H9 (cell line): ENCODE data around the gene LIN9. TPM values are rescaled to one million over a fixed set of nuclear protein-coding genes. Genes with fewer than 3 reads are reported as not detected.

Experiments
- DNase-seq: peaks from one replicate; pipeline ENCODE4 v3.0.0-alpha.2; 2017
- H2AFZ ChIP-seq: one replicate; pipeline ENCODE4 v1.6.1; 2013; ENCODE audit warnings: mild to moderate bottlenecking, low read length, control low read depth, moderate library complexity
- H2AK5ac ChIP-seq: 2 replicates; pipeline ENCODE4 v1.6.1; 2013; ENCODE audit warnings: low read length, control low read depth, mixed read lengths; ENCODE audit not compliant: insufficient read length
- H2BK120ac ChIP-seq: one replicate; pipeline ENCODE4 v1.6.1; 2013; ENCODE audit warnings: low read depth, mild to moderate bottlenecking, low read length, control low read depth, inconsistent platforms; ENCODE audit not compliant: poor library complexity, severe bottlenecking
- H2BK12ac ChIP-seq: 2 replicates; pipeline ENCODE4 v1.6.1; 2013; ENCODE audit warnings: low read length, control low read depth, mixed read lengths, low read depth; ENCODE audit not compliant: insufficient read length
- H2BK15ac ChIP-seq: 2 replicates; pipeline ENCODE4 v1.6.1; 2013; ENCODE audit warnings: low read depth, low read length, control low read depth
- H2BK20ac ChIP-seq: one replicate; pipeline ENCODE4 v1.6.1; 2013; ENCODE audit warnings: low read depth, mild to moderate bottlenecking, low read length, control low read depth, inconsistent platforms; ENCODE audit not compliant: poor library complexity, severe bottlenecking
- H2BK5ac ChIP-seq: 2 replicates; pipeline ENCODE4 v1.6.1; 2013; ENCODE audit warnings: low read length, control low read depth, mixed read lengths; ENCODE audit not compliant: insufficient read length
- H3K14ac ChIP-seq: 2 replicates; pipeline ENCODE4 v1.6.1; 2013; ENCODE audit warnings: low read length, control low read depth; ENCODE audit not compliant: insufficient read depth
- H3K18ac ChIP-seq: 2 replicates; pipeline ENCODE4 v1.6.1; 2013; ENCODE audit warnings: low read depth, mild to moderate bottlenecking, mixed read lengths, low read length, control low read depth; ENCODE audit not compliant: insufficient read length
- H3K23ac ChIP-seq: 2 replicates; pipeline ENCODE4 v1.6.1; 2013; ENCODE audit warnings: low read length, control low read depth, mixed read lengths, low read depth; ENCODE audit not compliant: insufficient read length
- H3K23me2 ChIP-seq: 2 replicates; pipeline ENCODE4 v1.6.1; 2013; ENCODE audit warnings: low read depth, mild to moderate bottlenecking, mixed read lengths, low read length, control low read depth; ENCODE audit not compliant: insufficient read length, poor library complexity, severe bottlenecking
- H3K27ac ChIP-seq: 2 replicates; pipeline ENCODE4 v1.5.1; 2013; ENCODE audit warnings: low read length, control low read depth, mixed read lengths, low read depth; ENCODE audit not compliant: insufficient read length
- H3K27me3 ChIP-seq: 2 replicates; pipeline ENCODE4 v1.6.1; 2013; ENCODE audit warnings: low read length, control low read depth, inconsistent platforms; ENCODE audit not compliant: insufficient read depth
- H3K4ac ChIP-seq: 2 replicates; pipeline ENCODE4 v1.6.1; 2013; ENCODE audit warnings: low read depth, mild to moderate bottlenecking, control low read depth, inconsistent platforms, low read length, moderate library complexity
- H3K4me1 ChIP-seq: 2 replicates; pipeline ENCODE4 v1.6.1; 2013; ENCODE audit warnings: low read length, control low read depth, inconsistent platforms; ENCODE audit not compliant: insufficient read depth
- H3K4me2 ChIP-seq: 2 replicates; pipeline ENCODE4 v1.6.1; 2013; ENCODE audit warnings: low read length, control low read depth, mixed read lengths; ENCODE audit not compliant: insufficient read length, insufficient read depth
- H3K56ac ChIP-seq: 2 replicates; pipeline ENCODE4 v1.6.1; 2013; ENCODE audit warnings: low read depth, mild to moderate bottlenecking, mixed read lengths, low read length, control low read depth; ENCODE audit not compliant: insufficient read length
- H3K79me1 ChIP-seq: 2 replicates; pipeline ENCODE4 v1.6.1; 2013; ENCODE audit warnings: low read depth, mild to moderate bottlenecking, moderate library complexity, low read length, control low read depth, inconsistent platforms; ENCODE audit not compliant: insufficient read depth, poor library complexity, severe bottlenecking
- H3K79me2 ChIP-seq: 2 replicates; pipeline ENCODE4 v1.6.1; 2013; ENCODE audit warnings: low read length, control low read depth, inconsistent platforms; ENCODE audit not compliant: insufficient read depth
- H3K9ac ChIP-seq: 2 replicates; pipeline ENCODE4 v1.6.1; 2013; ENCODE audit warnings: low read length, control low read depth, mixed read lengths; ENCODE audit not compliant: insufficient read length; ENCODE audit errors: extremely low read depth
- H3K9me3 ChIP-seq: one replicate; pipeline ENCODE4 v1.6.1; 2013; ENCODE audit warnings: low read depth, low read length, inconsistent platforms; ENCODE audit not compliant: control insufficient read depth
- H3T11ph ChIP-seq: one replicate; pipeline ENCODE4 v1.6.1; 2013; ENCODE audit warnings: mild to moderate bottlenecking, low read length, control low read depth, inconsistent platforms
- H4K20me1 ChIP-seq: one replicate; pipeline ENCODE4 v1.6.1; 2013; ENCODE audit not compliant: control insufficient read depth, insufficient read length, insufficient read depth
- H4K5ac ChIP-seq: 2 replicates; pipeline ENCODE4 v1.6.1; 2013; ENCODE audit warnings: low read depth, mild to moderate bottlenecking, mixed read lengths, low read length, control low read depth; ENCODE audit not compliant: insufficient read length
- H4K8ac ChIP-seq: replicated peaks from 2 replicates; pipeline ENCODE4 v1.6.1; 2013; ENCODE audit warnings: low read length, control low read depth, mixed read lengths, low read depth; ENCODE audit not compliant: insufficient read length
- H4K91ac ChIP-seq: 2 replicates; pipeline ENCODE4 v1.6.1; 2013; ENCODE audit warnings: low read depth, mild to moderate bottlenecking, moderate library complexity, mixed read lengths, low read length, control low read depth; ENCODE audit not compliant: insufficient read length
- H3K27ac Mint-ChIP-seq, 3 experiments: 2 replicates in 2 of 3; 3 replicates in 1 of 3; pipeline ENCODE4 v1.8.0; 2020 to 2021; ENCODE audit warnings: mixed read lengths in 3 of 3, mild to moderate bottlenecking in 1 of 3, moderate library complexity in 1 of 3
- H3K27me3 Mint-ChIP-seq: 2 replicates; pipeline ENCODE4 v1.8.0; 2021; ENCODE audit warnings: low read depth, mild to moderate bottlenecking, moderate library complexity, mixed read lengths
- H3K36me3 Mint-ChIP-seq, 3 experiments: 2 replicates in 2 of 3; 3 replicates in 1 of 3; pipeline ENCODE4 v1.8.0; 2020 to 2021; ENCODE audit warnings: low read depth in 3 of 3, mixed read lengths in 3 of 3; ENCODE audit not compliant: insufficient read depth in 1 of 3
- H3K4me1 Mint-ChIP-seq, 2 experiments: 2 replicates each; pipeline ENCODE4 v1.8.0; 2020; ENCODE audit warnings: mixed read lengths in 2 of 2
- H3K4me3 Mint-ChIP-seq, 2 experiments: 2 replicates in 1 of 2; 3 replicates in 1 of 2; pipeline ENCODE4 v1.8.0; 2020 to 2021; ENCODE audit warnings: mild to moderate bottlenecking in 2 of 2, mixed read lengths in 2 of 2, moderate library complexity in 1 of 2
- H3K9me3 Mint-ChIP-seq, 2 experiments: 2 replicates in 1 of 2; 3 replicates in 1 of 2; pipeline ENCODE4 v1.8.0; 2020; ENCODE audit warnings: mild to moderate bottlenecking in 2 of 2, mixed read lengths in 2 of 2, moderate library complexity in 1 of 2
- CTCF ChIP-seq: fragments of 200-600 bp; sonication (generic); conservative IDR thresholded peaks from 3 replicates; pipeline ENCODE4 v1.8.0; 2021; ENCODE audit warnings: antibody characterized with exemption, mild to moderate bottlenecking
- WGBS: extraction: QIAGEN DNeasy Blood & Tissue Kit; methylation state at CpG from one replicate; pipeline ENCODE4 v1.1.7; 2013; ENCODE audit warnings: missing lambda C conversion rate, low lambda C conversion rate, mixed read lengths; ENCODE audit not compliant: insufficient read length; ENCODE audit errors: extremely low coverage; 5-methylcytosine and 5-hydroxymethylcytosine counted together
- total RNA-seq: library from RNA; stranded (reverse); gene quantifications from 2 replicates; pipeline ENCODE4 v1.2.1, GENCODE V29; 2021

Gene LIN9
- total RNA-seq, 1 experiment from 2014 or later, result 9.5 TPM

GRCh38 chr1:226355669-226356551 is 46.9 kb upstream of the LIN9 start:
- Mint-ChIP-seq H3K27me3 (no peaks in the 10 kb centered on the region), H3K9me3 (no peaks in the 10 kb centered on the region), H3K27ac (peak overlapping the region in 2 of 3 experiments; percentile 26 to 78; a peak in 2 of 7 replicates), H3K36me3 (peaks cover 14 to 50% (median 25%) of the 10 kb centered on the region in 3 experiments; a peak in 6 of 7 replicates), H3K4me3 (no peak overlapping the region), H3K4me1 (peaks cover 7 to 12% of the 10 kb centered on the region in 2 experiments; a peak in 3 of 4 replicates)
- Histone ChIP-seq H3K18ac (no peak overlapping the region), H3K9me3 (no peaks in the 10 kb centered on the region), H3K4me1 (no peaks in the 10 kb centered on the region; the same call in 1 of the 2 replicates), H2BK5ac (no peak overlapping the region), H3K23me2 (no peaks in the 10 kb centered on the region), H3K56ac (no peak overlapping the region), H3K4ac (no peak overlapping the region), H3K79me1 (no peaks in the 10 kb centered on the region), H3K27me3 (no peaks in the 10 kb centered on the region), H3K23ac (no peak overlapping the region), H3K27ac (no peak overlapping the region), H4K5ac (no peak overlapping the region), H3K4me2 (no peak overlapping the region), H3K14ac (no peak overlapping the region), H3T11ph (no peak overlapping the region), H2BK12ac (no peak overlapping the region), H2AK5ac (no peak overlapping the region), H4K91ac (no peak overlapping the region), H3K79me2 (no peaks in the 10 kb centered on the region), H2BK20ac (no peak overlapping the region), H4K8ac (no peak overlapping the region), H3K9ac (no peak overlapping the region), H2BK15ac (no peak overlapping the region), H2BK120ac (no peak overlapping the region), H4K20me1 (no peaks in the 10 kb centered on the region), H2AFZ (no peak overlapping the region)
- DNase-seq, result no peak
- no CpG with 5 or more reads among the region's 6 CpGs for WGBS
- TF ChIP-seq CTCF, result no peak
